HG02870 (cell line): ENCODE measurements around the gene CCDC24.

Experiments
- ATAC-seq: cut with Tn5 transposase; IDR thresholded peaks from one replicate; pipeline ENCODE4 v1.9.1; 2021; ENCODE audit warnings: mild to moderate bottlenecking, moderate library complexity; ENCODE audit not compliant: unreplicated experiment

CCDC24 gene

DNA sequence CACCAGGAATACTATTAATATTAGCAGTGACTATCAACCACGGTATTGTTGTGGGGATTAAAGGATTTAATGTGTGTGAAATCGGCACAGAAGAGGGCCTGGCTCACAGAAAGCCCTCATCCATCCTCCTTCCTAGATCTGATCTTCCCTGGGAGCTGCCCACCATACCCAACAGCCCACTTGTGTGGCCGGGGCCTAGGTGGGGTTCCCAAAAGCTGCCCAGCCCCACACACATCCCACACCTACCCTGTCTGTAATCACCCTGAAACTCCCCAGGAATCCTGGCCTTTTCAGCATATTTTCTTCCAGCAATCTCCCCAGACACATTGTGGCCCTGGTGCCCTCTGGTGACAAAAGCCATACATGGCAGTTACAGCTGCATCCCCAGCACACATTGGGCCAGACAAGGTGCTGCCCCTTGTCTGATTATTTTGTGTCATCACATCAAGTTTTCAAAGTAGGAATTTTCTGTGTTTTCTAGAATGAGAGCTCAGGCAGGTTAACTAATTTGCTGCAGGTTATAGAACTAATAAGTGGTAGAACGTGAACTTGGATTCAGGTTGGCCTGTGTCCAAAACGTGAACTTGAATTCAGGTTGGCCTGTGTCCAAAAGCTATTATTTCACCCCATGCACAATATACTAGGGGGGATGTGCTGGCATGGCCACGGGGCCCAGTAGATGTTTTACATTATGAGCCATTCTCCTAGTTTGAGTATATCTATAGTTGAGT is 45.2 kb downstream of the CCDC24 start:
- no peak for ATAC-seq

DNA sequence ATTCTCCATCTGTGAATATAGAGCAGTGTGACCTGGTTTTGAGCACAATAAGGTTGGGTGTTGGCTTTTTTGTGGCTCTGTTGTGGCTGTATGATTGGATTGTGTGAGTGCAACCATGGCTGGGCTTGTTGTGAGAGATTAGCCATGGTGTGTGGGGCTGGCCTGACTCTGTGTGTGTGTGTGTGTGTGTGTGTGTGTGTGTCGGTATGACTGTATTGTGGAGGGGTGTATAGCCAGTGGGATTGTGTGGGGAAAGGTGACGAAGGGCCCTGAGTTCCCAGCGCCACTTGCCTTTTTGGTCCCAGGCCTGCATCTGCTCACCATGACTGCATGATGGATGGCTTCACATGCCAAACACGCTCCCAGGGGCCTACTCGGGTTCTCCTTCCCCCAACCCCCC is 45.8 kb downstream of the CCDC24 start:
- no peak for ATAC-seq

DNA sequence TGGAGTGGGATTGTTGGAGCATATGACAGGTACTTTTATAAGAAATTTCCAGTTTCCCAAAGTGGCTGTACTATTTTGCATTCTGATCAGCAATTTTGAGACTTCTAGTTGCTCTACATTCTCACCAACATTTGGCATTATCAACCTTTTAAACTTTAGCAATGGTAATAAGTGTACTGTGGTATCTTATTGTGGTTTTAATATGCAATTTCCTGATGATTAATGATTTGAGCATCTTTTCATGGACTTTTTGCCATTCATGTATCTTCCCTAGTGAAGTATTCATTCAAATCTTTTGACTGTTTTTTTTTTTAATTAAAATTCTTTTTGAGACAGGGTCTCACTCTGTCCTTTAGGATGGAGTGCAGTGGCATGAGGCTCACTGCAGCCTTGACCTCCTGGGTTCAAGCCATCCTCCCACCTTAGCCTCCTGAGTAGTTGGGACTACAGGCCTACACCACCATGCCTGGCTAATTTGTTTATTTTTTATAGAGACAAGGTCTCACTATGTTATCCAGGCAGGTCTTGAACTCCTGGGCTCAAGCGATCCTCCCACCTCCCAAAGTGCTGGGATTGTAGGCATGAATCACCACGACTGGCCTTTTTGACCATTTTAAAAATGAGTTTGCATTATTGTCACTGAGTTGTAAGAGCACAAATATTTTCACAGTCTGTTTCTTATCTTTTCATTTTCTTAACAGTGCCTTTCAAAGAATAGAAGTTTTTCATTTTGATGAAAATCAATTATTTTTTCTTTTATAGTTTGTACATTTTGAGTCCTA is 47.7 kb downstream of the CCDC24 start:
- no peak for ATAC-seq

GRCh38 chr1:44040418-44040817 is 49.0 kb downstream of the CCDC24 start:
- no peak for ATAC-seq

GRCh38 chr1:44040846-44041245 is 49.4 kb downstream of the CCDC24 start:
- no peak for ATAC-seq

DNA sequence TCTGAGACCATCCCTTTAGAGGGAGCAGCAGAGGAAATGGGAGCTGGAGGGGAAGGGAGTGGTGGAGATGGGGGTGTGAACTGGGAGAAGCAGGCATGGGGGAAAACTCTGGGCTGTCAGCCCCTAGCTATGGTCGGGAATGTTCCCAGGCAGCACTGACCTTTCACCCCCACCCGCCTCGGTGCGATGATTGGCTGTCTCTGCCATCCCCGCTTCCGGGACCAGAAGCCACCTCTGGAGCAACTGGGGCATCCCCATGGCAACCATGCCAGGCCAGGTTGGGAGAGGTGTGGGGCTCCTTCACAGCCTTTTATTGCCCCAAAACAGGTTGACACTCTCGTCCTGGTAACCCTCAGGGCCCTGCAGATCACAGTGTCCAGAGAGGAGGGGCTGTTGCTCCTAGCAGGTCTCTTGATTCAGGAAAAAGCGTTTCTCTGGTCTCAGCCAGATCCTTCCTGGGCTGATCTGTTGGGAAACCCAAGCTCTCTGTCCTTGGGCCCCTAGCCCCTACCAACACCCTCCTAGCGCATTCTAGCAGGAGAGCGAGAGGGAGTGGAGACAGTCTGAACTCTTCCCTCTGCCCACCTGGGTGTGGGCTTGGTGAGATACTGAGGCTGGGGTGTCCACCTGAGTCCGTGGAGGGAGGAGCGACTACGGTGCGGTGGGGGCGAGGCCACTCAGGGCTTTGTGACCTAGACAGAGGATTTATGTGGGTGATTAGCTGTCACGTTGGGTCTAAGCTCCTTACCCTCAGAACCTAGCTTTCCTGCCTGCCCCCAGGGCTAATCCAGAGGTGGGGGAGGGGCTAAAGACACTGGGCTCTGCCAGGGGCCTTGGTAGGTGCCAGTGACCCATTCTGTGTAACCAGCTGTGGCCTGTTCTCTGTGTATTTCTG is 52.0 kb downstream of the CCDC24 start:
- ATAC-seq = no peak

- ATAC-seq = no peak
Observed at GRCh38 chr1:44044071-44044801, 52.8 kb downstream of the CCDC24 start.

DNA sequence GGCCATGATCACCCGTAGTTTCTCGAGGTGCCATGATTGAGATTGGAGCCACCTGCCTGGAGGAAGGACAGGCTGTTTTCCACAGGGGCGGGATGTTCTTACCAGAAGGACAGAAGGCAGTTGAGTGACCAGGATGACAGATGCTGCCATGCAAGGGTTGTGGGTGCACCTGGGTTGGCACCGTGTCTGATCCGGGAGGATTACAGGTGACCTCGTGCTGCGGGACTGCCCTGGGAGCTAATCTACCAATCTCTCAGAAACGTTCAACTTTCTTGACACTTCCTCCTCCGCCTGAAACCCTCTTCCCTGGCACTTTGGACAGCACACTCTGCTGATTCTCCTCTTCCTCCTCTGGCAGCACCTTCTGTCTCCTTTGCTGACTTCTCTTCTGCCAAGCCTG is 53.7 kb downstream of the CCDC24 start:
- ATAC-seq = no peak
